Activated T-cell treated with anti-CD3 and anti-CD28 coated beads, Interleukin-2, amount 50 U/mL, for 1 hour (primary cell): Measurements from ENCODE around the gene HLCS.

ENCODE experiments used
- DNase-seq: peaks from one replicate; pipeline ENCODE4 v3.0.0-alpha.2; 2020

HLCS gene

DNA sequence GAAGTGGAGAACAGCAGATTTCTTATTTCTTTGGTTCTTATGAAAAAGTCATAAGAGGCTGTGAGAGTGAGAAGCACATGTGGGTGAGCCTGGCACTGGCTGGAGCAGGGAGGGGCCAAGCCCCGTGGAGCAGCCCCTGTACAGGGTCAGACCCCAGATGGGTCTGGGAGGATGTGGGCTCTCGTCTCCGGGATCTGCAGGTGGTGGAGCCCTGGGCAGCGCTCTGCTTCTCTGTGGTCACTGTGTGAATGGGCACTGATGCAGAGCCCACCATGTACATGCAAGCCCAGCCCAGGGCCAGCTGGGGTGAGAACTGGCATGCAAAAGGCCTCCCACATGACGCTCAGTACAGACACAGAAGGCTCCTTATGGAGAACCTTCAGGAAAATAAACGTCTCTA is 200.0 kb downstream of the HLCS start:
- DNase-seq, result no peak

- no peak for DNase-seq
Measured at GRCh38 chr21:36765229-36765628, 201.2 kb downstream of the HLCS start.

- no peak for DNase-seq
Measured at GRCh38 chr21:36763305-36763704, 203.2 kb downstream of the HLCS start.

- DNase-seq, result no peak
Measured at GRCh38 chr21:36762642-36763041, 203.8 kb downstream of the HLCS start.

- DNase-seq, result no peak
Measured at GRCh38 chr21:36761685-36762084, 204.8 kb downstream of the HLCS start.

GRCh38 chr21:36759348-36760083 is 207.0 kb downstream of the HLCS start:
- no peak for DNase-seq

GRCh38 chr21:36757196-36757595 is 209.3 kb downstream of the HLCS start:
- no peak for DNase-seq

DNA sequence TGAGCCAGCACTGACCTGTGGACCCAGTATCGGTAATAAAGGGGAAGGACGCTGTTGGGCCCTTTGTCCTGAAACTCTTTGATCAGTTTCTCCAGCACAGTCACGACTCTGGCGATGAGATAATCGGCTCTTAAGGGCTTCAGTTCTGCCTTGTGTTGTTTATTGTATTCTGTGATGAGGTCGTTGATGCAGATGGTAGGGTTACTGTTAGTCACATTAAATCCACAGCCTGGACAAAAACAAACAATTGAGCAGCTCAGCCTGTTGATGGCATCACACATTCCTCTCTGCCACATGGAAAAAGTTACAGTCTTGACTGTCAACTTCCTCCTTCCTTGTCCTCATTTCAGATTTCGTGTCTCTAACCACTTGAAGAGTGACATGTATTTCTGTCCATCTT is 209.9 kb downstream of the HLCS start:
- DNase-seq, result no peak

GRCh38 chr21:36754241-36754898 is 212.1 kb downstream of the HLCS start:
- DNase-seq, result no peak

- no peak for DNase-seq
Measured at GRCh38 chr21:36753556-36753955, 212.9 kb downstream of the HLCS start.

GRCh38 chr21:36751383-36751782 is 215.1 kb downstream of the HLCS start:
- DNase-seq, result no peak

GRCh38 chr21:36750576-36750959 is 215.9 kb downstream of the HLCS start:
- no peak for DNase-seq

GRCh38 chr21:36749935-36750575 is 216.4 kb downstream of the HLCS start:
- DNase-seq, result no peak

- DNase-seq, result no peak
Measured at GRCh38 chr21:36747815-36748383, 218.6 kb downstream of the HLCS start.

DNA sequence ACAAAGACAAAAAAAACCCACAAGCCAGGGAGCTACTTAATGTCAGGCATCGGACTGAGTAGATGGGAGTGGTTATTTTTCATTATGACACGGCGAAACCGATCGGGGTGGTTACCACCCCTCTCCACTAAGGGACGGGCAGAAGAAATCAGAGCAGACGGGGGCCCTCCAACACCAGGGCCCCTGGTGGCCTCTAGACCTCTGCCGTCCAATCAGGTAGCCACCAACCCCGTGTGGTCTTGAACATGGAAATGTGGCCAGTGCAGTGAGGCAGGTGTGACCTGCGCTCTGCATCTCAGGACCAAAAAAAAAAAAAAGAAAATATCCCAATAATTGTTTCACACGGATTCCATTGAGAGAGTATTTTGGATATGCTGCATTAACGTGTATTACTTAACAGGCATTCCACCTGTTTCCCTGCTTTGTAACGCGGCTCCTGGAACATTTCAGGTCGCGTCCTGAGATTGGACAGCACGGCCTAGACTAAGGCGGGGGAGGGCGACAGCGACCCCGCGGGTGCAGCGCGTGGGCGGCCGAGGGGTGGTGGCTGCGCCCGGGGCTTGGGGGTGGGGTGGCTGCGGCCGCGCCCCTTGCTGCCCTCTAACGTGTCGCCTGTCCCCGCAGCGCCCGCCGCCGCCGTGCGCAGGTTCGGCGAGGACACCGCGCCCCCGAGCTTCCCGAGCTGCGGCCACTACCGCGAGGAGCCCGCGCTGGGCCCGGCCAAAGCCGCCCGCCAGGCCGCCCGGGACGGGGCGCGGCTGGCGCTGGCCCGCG is 219.2 kb downstream of the HLCS start:
- DNase-seq, result no peak

DNA sequence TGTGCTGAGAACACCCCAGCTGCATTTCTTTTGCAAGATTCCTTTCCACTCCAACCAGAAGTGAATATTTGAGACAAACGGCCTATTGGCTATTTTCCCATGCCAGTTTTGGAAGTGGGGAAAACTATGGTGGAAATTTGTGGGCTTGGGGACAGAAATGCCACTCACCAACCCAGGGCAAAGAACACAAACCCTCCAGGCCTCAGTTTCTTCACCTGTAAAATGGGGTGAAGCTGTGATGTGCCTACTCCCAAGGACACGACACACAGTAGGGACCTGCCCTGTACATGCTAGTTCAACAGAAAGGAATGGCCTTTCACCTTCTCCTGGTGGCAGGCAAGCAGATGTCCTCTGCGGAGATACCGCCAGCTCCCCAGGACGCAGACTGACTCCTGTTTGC is 221.0 kb downstream of the HLCS start:
- no peak for DNase-seq

DNA sequence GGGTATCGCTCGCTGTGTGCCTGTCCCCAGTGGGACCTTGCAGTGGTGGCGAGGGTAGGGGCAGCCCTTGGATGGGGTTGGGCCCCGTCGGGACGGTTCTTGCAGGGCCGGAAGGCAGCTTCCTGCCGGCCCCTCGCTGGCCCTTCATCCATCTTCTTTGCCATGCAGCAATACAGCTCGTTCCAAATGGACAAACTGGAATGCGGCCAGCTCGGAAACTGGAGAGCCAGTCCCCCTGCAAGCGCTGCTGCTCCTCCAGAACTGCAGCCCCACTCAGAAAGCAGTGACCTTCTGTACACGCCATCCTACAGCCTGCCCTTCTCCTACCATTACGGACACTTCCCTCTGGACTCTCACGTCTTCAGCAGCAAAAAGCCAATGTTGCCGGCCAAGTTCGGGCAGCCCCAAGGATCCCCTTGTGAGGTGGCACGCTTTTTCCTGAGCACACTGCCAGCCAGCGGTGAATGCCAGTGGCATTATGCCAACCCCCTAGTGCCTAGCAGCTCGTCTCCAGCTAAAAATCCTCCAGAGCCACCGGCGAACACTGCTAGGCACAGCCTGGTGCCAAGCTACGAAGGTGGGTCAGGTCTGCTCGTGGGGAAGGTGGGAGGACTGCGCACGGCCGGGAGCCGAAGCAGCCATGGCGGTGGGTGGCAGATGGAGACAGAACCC is 221.8 kb downstream of the HLCS start:
- DNase-seq, result no peak

GRCh38 chr21:36744190-36744559 is 222.3 kb downstream of the HLCS start:
- no peak for DNase-seq

- DNase-seq, result no peak
Measured at GRCh38 chr21:36743446-36743845, 223.0 kb downstream of the HLCS start.

DNA sequence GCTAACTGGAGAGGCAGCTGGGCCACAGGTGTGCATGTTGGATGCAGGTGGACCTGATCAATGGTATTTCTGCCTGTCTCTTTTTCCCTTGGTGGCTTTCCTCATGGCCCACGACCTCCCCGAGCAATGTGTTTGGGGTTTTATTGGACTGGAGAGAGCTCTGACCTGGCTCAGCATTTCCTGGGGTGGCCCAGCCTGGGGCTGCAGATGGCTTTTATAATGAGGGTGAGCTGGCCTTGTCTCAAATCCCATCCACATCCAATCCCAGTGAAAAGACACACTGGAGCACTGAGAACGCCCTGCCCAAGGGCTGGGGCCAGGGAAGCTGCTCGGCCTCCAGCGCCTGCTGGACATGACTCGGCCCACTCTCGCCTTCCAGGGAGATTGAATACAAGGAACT is 223.5 kb downstream of the HLCS start:
- no peak for DNase-seq

GRCh38 chr21:36741506-36741905 is 225.0 kb downstream of the HLCS start:
- no peak for DNase-seq

- DNase-seq, result no peak
Measured at GRCh38 chr21:36738489-36739126, 227.9 kb downstream of the HLCS start.
